Colonic mucosa (tissue), 4 donors: ENCODE results near the gene CDK19. TPM values are rescaled to one million over a fixed set of nuclear protein-coding genes. Genes with fewer than 3 reads are reported as not detected.

Source experiments
- DNase-seq: peaks from one replicate; pipeline ENCODE4 v3.0.0-alpha.2; 2020
- H3K27ac ChIP-seq: fragments of 200-600 bp; one replicate; pipeline ENCODE4 v1.8.0; 2021
- H3K27me3 ChIP-seq: fragments of 200-600 bp; one replicate; pipeline ENCODE4 v1.8.0; 2021
- H3K36me3 ChIP-seq: fragments of 200-600 bp; one replicate; pipeline ENCODE4 v1.8.0; 2021
- H3K4me1 ChIP-seq: fragments of 200-600 bp; one replicate; pipeline ENCODE4 v1.8.0; 2021; ENCODE audit warnings: mild to moderate bottlenecking
- H3K4me3 ChIP-seq: fragments of 200-600 bp; one replicate; pipeline ENCODE4 v1.8.0; 2021
- H3K9ac ChIP-seq, 2 donors: one replicate each; pipeline ENCODE4 v1.7.0; 2013; ENCODE audit warnings: control low read depth in 2 of 2, low read depth in 2 of 2, low read length in 2 of 2
- H3K9me3 ChIP-seq: fragments of 200-600 bp; one replicate; pipeline ENCODE4 v1.8.0; 2021
- intact Hi-C: fragments of 100-400 bp; cut with DNase I; formaldehyde crosslinking; loops from one replicate; pipeline ENCODE4 v1.14.1; 2022
- total RNA-seq, 2 donors: library from RNA; stranded (reverse); fragmentation: NEBNext Ultra II Directional in 1 of 2; extraction: Animal tissue kit (Norgen Biotek cat#: 25700) in 1 of 2; gene quantifications; one replicate each; pipeline ENCODE4 v1.2.1, GENCODE V29; 2021
- TF ChIP-seq, protein P1 (sequence below): fragments of 200-600 bp; IDR thresholded peaks from one replicate; pipeline ENCODE4 v1.8.0; 2022; ENCODE audit warnings: antibody characterized with exemption, mild to moderate bottlenecking
- donor health status: healthy.
- donor health status: DM: no; HTN: no; CAD: no.
- donor health status: DM: no; HTN: no; CAD: no.

The CDK19 gene
- total RNA-seq, 2 donors from 2014 or later: 20.2 to 36.5 TPM

DNA sequence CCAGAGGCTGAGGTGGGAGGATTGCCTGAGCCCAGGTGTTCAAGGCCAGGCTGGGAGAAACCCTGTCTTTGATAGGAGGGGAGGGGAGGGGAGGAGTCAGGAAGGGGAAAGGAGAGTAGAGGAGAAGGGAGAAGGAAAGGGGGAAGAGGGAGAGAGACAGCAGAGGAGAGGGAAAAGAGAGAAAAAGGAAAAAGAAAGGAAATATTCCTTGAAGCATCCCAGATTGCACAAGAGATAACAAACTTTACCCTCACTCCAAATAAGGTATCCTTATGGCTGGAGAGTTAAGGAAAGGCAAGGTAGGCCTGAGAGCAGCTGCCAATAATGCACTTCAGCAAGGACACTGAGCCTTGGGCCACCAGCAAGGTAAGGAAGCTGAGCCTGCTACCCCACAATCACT lies 172.6 kb downstream of the CDK19 start:
- H3K9me3 ChIP-seq: no peaks in the 10 kb centered on the region
- no peak overlapping the region for H3K9ac ChIP-seq
- DNase-seq: no peak
- no peak overlapping the region for H3K4me3 ChIP-seq
- TF ChIP-seq, protein P1, sequence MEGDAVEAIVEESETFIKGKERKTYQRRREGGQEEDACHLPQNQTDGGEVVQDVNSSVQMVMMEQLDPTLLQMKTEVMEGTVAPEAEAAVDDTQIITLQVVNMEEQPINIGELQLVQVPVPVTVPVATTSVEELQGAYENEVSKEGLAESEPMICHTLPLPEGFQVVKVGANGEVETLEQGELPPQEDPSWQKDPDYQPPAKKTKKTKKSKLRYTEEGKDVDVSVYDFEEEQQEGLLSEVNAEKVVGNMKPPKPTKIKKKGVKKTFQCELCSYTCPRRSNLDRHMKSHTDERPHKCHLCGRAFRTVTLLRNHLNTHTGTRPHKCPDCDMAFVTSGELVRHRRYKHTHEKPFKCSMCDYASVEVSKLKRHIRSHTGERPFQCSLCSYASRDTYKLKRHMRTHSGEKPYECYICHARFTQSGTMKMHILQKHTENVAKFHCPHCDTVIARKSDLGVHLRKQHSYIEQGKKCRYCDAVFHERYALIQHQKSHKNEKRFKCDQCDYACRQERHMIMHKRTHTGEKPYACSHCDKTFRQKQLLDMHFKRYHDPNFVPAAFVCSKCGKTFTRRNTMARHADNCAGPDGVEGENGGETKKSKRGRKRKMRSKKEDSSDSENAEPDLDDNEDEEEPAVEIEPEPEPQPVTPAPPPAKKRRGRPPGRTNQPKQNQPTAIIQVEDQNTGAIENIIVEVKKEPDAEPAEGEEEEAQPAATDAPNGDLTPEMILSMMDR: no peak
- H3K27me3 ChIP-seq: no peaks in the 10 kb centered on the region
- H3K4me1 ChIP-seq: no peaks in the 10 kb centered on the region
- H3K36me3 ChIP-seq: no peaks in the 10 kb centered on the region
- no peak overlapping the region for H3K27ac ChIP-seq
- intact Hi-C loops: no loop called here

DNA sequence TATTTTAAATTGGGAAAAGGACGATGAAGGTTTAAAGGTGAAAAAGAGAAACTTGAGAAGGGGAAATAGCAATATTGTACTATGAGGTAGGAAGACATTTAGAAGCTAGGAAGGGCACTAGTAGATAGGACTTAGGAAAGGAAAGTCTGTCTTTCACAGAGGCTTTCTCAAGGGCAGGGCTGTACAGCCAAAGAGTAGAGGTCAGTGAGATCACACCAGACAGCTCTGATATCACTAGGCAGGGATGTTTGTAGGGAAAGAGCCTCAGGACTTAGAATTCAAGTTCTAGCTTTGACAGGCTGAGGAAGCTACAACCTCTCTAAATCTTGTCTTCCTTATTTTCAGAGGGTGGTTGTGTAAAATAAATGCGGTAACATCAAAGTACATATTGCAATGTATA lies 178.5 kb downstream of the CDK19 start:
- no peaks in the 10 kb centered on the region for H3K27me3 ChIP-seq
- H3K9ac ChIP-seq: no peak overlapping the region
- intact Hi-C loops: no loop called here
- H3K4me1 ChIP-seq: no peaks in the 10 kb centered on the region
- DNase-seq: no peak
- no peaks in the 10 kb centered on the region for H3K36me3 ChIP-seq
- TF ChIP-seq, protein P1: no peak
- H3K27ac ChIP-seq: no peak overlapping the region
- H3K4me3 ChIP-seq: no peak overlapping the region
- H3K9me3 ChIP-seq: no peaks in the 10 kb centered on the region

DNA sequence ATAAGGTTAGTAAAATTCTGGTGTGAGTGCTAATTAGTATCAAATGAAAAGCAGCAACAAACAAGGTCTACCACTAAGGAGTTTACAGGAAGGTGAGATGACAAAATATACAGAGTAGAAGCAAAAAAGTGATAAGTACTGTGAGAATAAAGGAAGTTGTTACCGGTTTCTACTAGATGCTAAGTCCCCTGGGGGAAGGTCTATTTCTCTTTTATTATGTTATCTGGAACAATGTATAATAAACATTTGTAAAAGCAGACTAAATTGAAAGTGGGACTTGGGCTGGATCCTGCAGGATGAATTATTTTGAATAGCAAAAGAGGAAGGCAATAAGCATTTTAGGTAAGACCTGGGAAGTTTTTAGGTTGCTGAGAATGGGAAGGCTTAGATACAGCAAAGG lies 180.2 kb downstream of the CDK19 start:
- no peak for DNase-seq
- Histone ChIP-seq H3K27ac (no peak overlapping the region), H3K4me1 (no peaks in the 10 kb centered on the region), H3K27me3 (no peaks in the 10 kb centered on the region), H3K4me3 (no peak overlapping the region), H3K9me3 (no peaks in the 10 kb centered on the region), H3K9ac (no peak overlapping the region), H3K36me3 (no peaks in the 10 kb centered on the region)
- TF ChIP-seq, protein P1: no peak
- intact Hi-C loops: no loop called here

DNA sequence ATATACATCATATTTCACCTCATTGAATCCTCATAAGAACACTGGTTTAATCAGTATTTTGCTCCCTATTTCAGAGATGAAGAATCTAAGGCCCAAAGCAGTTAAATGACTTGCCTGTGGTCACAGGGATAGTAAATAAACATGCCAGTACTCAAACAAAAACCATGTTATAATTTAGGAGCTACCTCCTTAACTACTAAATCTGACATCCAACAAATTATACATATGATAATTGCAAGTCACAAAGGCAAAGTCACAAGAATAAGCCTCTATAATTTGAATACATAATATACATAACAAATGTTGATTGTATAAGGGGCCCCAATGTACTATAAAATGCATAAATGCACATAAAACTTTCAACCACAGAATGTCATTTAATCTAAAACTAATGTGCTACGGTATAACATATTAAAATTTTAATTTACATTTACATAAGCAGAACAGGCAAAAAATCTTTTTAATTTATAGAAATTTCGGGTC lies 181.5 kb downstream of the CDK19 start:
- Histone ChIP-seq H3K36me3 (no peaks in the 10 kb centered on the region), H3K4me3 (no peak overlapping the region), H3K27me3 (no peaks in the 10 kb centered on the region), H3K9ac (no peak overlapping the region), H3K9me3 (no peaks in the 10 kb centered on the region), H3K27ac (no peak overlapping the region), H3K4me1 (no peaks in the 10 kb centered on the region)
- TF ChIP-seq, protein P1: no peak
- intact Hi-C loops: no loop called here
- no peak for DNase-seq

DNA sequence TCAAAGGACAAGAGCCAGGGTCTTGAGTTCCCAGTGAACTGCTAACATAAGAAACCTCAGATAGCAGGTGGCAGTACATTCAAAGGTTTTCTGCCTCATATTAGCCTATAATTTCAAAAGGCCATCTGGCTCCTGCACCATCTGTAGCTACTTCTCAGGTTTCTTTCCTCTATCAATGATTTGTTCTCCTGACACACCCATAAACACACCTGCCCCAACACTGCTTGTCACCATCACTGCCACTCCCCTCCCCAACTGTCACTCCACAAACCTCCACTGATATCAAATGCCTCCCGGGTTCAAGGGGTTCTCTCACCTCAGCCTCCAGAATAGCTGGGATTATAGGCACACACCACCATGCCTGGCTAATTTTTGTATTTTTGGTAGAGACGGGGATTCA lies 186.1 kb downstream of the CDK19 start:
- H3K4me1 ChIP-seq: no peaks in the 10 kb centered on the region
- intact Hi-C loops: no loop called here
- H3K9me3 ChIP-seq: no peaks in the 10 kb centered on the region
- no peaks in the 10 kb centered on the region for H3K27me3 ChIP-seq
- DNase-seq: peak; percentile 36
- no peak overlapping the region for H3K27ac ChIP-seq
- H3K9ac ChIP-seq: no peak overlapping the region
- no peaks in the 10 kb centered on the region for H3K36me3 ChIP-seq
- TF ChIP-seq, protein P1: no peak
- H3K4me3 ChIP-seq: no peak overlapping the region

DNA sequence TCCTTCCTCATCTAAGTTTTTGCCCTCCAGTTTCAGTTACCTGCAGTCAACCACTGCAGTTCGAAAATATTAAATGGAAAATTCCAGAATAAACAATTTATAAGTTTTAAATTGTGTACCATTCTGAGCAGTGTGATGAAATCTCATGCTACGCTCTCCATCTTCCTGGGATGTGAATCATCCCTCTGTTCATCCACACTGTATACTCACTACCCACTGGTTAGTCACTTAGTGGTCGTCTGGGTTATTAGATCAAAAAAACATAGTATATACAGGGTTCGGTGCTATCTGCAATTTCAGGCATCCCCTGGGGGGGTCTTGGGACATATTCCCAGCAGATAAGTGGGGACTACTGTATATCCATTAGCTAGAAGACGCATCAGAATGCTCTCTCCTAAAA lies 186.9 kb downstream of the CDK19 start:
- Histone ChIP-seq H3K27me3 (no peaks in the 10 kb centered on the region), H3K4me3 (no peak overlapping the region), H3K9me3 (no peaks in the 10 kb centered on the region), H3K36me3 (no peaks in the 10 kb centered on the region), H3K27ac (no peak overlapping the region), H3K4me1 (no peaks in the 10 kb centered on the region), H3K9ac (no peak overlapping the region)
- intact Hi-C loops: no loop called here
- TF ChIP-seq, protein P1: no peak
- DNase-seq: no peak
